Skeletal muscle satellite cell (primary cell): ENCODE data around the gene COL1A1.

Experiments used
- H3K27me3 ChIP-seq: 2 replicates; pipeline ENCODE4 v1.7.0; 2013; ENCODE audit warnings: low read length; ENCODE audit not compliant: control insufficient read depth, insufficient read depth
- H3K36me3 ChIP-seq: 2 replicates; pipeline ENCODE4 v1.7.0; 2013; ENCODE audit warnings: mild to moderate bottlenecking, control low read depth, low read length; ENCODE audit not compliant: insufficient read depth
- H3K4me1 ChIP-seq: 2 replicates; pipeline ENCODE4 v1.7.0; 2013; ENCODE audit warnings: low read length; ENCODE audit not compliant: control insufficient read depth, insufficient read depth
- H3K4me2 ChIP-seq: 2 replicates; pipeline ENCODE4 v1.7.0; 2013; ENCODE audit warnings: mild to moderate bottlenecking, low read length
- H3K4me3 ChIP-seq: 2 replicates; pipeline ENCODE4 v1.7.0; 2013; ENCODE audit warnings: low read length
- H3K9ac ChIP-seq: 2 replicates; pipeline ENCODE4 v1.7.0; 2013; ENCODE audit warnings: mild to moderate bottlenecking, low read depth, low read length, moderate library complexity
- H3K9me3 ChIP-seq: replicated peaks from 2 replicates; pipeline ENCODE4 v1.7.0; 2013; ENCODE audit warnings: mild to moderate bottlenecking, control low read depth, low read length

Gene COL1A1

DNA sequence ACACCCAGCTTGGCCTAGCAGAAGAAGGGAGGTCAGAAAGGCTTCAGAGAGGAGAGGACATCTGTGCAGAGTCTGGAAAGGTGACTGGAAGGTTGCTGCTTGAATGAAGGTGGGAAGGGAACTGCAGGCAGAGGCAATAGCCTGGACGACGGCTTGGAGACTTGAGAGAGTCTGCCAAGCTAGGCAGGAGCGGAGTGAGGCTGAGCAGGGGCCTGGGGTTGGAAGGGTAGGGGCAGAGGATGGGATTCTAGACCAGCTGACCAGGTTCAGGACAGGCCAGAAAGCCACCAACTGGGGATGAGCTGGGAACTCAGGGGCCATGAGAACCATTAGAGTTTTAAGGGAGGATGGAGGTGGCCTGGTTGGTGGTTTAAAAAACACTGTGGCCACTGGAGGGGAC is 36.0 kb downstream of the COL1A1 start:
- H3K9me3 ChIP-seq, result no peaks in the 10 kb centered on the region
- peak overlapping the region; percentile 81 for H3K4me2 ChIP-seq
- H3K9ac ChIP-seq, result peak overlapping the region; percentile 92
- H3K36me3 ChIP-seq, result no peaks in the 10 kb centered on the region
- H3K4me1 ChIP-seq, result peaks cover 37% of the 10 kb centered on the region
- H3K27me3 ChIP-seq, result no peaks in the 10 kb centered on the region
- H3K4me3 ChIP-seq, result peak overlapping the region; percentile 76

DNA sequence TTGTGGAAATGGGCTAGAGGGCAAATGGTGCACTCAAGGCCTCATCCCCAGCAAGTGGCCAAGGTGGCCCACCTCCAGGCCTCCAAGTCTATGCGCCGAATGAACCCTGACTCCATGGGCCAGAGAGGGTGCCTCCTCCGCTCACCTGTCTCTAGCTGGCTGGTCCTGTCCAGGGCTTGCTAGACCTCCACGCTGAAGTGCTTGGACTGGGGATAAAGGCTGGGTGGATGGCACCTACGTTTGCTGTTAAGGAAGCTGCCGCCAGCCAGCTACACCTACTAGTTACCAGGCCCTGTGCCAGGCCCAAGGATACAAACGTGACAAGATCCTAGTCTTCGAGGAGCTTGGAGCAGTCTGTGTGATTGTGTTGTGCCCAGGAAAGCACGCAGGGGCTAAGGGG is 36.4 kb downstream of the COL1A1 start:
- Histone ChIP-seq H3K4me3 (no peak overlapping the region), H3K9ac (no peak overlapping the region), H3K9me3 (no peaks in the 10 kb centered on the region), H3K4me1 (peaks cover 37% of the 10 kb centered on the region), H3K27me3 (no peaks in the 10 kb centered on the region), H3K36me3 (no peaks in the 10 kb centered on the region), H3K4me2 (no peak overlapping the region)

DNA sequence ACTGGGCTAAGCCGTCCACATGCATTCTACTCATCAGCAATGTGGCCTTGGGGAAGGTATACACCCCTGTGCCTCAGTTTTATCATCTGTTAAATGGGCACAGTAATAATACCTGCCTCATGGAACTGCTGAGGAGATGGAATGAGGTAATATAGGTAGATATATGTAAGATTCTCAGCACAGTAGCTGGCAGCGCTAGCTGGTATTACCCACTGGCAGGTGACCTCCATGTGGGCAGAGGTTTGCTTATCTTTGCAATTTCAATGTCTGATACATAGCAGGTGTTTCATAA is 36.8 kb downstream of the COL1A1 start:
- Histone ChIP-seq H3K27me3 (no peaks in the 10 kb centered on the region), H3K9me3 (no peaks in the 10 kb centered on the region), H3K9ac (no peak overlapping the region), H3K4me3 (no peak overlapping the region), H3K4me1 (peaks cover 37% of the 10 kb centered on the region), H3K4me2 (no peak overlapping the region), H3K36me3 (no peaks in the 10 kb centered on the region)

DNA sequence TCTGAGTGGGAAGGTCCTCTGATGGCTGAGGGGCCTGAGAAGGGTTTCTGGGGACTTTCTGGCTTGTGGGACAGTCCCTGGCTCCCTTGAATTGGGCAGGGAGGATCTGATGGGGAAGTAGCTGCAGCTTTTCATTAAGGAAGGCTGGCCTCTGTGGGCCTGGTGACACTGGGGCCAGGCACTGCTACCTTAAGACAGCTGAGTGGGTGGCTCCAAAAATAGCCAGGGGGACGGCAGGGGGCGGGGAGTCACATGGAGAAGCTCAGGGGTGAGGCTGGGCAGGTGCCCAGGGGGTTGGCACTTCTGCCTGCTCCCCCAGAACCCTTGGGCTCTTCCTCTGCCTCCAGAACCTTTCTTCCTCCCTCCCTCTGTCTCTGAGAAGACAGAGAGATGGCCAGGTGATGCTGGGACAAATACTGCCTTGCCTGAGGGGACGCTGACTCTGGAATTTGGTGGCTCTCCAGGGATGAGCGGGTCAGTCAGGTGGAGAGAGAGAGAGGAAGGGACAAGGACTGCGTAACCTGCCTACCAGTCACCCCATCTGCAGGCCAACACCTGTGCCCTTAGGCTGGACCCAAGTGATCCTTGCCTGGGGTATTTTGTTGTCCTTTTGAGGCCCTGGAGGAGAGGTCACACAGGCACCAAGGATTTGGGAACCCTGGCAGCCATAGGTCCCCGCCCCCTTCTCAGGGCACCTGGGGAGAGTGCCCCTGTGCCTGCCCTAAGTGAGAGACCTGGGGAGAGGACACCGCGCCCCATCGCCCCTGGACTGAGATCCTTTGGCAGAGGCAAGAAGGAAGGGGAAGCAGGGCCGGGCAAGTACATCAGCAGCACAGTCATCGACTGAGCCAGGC is 37.4 kb downstream of the COL1A1 start:
- no peak overlapping the region for H3K9ac ChIP-seq
- no peak overlapping the region for H3K4me3 ChIP-seq
- H3K27me3 ChIP-seq, result no peaks in the 10 kb centered on the region
- no peak overlapping the region for H3K4me2 ChIP-seq
- H3K36me3 ChIP-seq, result no peaks in the 10 kb centered on the region
- H3K4me1 ChIP-seq, result peaks cover 35% of the 10 kb centered on the region
- no peaks in the 10 kb centered on the region for H3K9me3 ChIP-seq

DNA sequence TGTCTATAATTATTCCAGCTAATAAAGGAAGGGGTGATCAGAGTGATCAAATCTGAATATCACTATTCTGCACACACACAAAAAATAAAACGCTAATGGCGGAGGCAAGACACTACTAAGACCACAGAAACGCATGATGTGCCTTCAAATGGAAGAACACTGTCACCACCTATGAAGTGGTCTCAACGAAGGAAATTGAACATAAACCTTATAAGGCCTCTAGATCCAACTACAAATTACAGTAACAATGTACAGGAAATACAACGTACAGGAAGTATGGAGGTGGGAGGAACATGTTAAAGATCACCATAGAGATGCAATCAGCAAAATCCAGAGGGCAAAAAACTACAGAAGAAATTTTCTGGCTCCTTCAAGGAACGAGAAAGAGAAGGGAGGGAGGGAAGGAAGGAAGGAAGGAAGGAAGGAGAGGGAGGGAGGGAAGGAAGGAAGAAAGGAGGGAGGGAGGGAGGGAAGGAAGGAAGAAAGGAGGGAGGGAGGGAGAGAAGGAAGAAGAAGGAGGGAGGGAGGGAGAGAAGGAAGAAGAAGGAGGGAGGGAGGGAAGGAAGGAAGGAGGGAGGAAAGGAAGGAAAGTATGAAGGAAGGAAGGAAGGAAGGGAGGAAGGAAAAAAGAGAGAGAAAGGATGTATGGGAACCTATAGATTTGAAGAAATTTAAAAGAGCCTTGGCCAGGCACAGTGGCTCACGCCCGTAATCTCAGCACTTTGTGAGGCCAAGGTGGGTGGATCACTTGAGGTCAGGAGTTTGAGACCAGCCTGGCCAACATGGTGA is 38.8 kb downstream of the COL1A1 start:
- H3K27me3 ChIP-seq, result no peaks in the 10 kb centered on the region
- H3K4me1 ChIP-seq, result peaks cover 27% of the 10 kb centered on the region
- H3K4me2 ChIP-seq, result no peak overlapping the region
- no peak overlapping the region for H3K9ac ChIP-seq
- no peaks in the 10 kb centered on the region for H3K9me3 ChIP-seq
- no peaks in the 10 kb centered on the region for H3K36me3 ChIP-seq
- no peak overlapping the region for H3K4me3 ChIP-seq

DNA sequence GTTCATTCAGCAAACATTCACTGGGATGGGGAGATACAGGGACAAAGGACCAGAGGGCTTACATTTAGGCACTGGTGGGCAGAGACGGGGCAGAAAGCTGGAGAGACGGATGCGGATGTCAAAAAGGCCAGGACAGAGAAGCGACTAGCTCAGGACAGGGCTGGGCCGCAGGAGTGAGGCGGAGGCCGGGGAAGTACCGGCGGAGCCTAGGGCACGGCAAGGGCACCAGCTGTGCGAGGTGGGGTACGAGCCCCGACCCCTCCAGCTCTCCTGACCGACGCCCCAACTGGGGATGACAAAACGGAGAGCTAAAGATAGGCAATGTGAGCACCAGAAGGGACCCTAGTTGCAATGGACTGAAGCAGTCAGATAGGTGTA is 39.5 kb downstream of the COL1A1 start:
- Histone ChIP-seq H3K27me3 (no peaks in the 10 kb centered on the region), H3K4me1 (peaks cover 20% of the 10 kb centered on the region), H3K9ac (peak overlapping the region; percentile 35), H3K4me3 (peak overlapping the region; percentile 85), H3K36me3 (no peaks in the 10 kb centered on the region), H3K9me3 (no peaks in the 10 kb centered on the region), H3K4me2 (peak overlapping the region; percentile 99)

DNA sequence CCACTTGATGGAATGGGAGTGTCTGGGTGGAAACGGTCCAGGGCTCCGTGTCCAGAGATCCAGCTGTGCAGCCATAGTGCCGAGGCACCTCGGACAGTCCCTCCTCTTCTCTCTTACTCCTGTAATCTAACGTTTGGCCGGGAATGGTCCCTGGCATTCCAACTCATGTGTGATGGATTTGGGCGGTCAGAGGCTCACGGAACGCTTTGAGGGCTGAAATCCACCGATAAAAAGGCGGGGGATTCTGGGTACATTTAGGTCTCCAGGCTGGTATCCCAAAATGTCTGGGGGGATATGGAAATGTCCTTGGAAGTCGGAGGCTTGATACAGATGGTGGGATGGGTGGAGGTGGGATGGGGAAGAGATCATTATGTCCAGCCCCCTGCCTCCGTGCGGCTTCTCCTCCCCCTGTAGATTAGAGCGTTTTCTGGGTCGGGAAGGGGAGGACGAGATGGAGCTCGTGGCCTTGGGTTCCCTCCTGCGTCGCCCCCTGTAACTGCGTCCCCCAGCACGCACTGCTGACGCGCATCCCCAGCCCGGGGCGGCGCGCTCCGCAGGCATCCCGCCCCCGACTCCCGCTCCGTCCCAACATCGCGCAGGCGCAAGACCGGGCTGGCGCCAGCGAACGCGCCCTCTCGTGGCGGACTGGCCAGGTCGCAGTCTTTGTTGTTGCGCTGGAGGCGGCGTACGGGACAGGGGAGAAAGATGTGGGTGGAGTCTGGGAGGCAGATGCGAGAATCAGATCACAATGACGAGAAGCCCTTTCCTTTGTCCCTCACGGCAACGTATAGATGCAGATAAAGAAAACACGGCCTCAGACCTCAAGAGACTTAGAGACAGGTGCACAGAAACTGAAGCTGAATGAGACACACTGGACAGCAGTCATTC is 40.2 kb downstream of the COL1A1 start:
- H3K4me1 ChIP-seq, result peaks cover 17% of the 10 kb centered on the region
- H3K36me3 ChIP-seq, result no peaks in the 10 kb centered on the region
- H3K27me3 ChIP-seq, result no peaks in the 10 kb centered on the region
- peak overlapping the region; percentile 99 for H3K4me2 ChIP-seq
- peak overlapping the region; percentile 85 for H3K4me3 ChIP-seq
- no peaks in the 10 kb centered on the region for H3K9me3 ChIP-seq
- H3K9ac ChIP-seq, result peak overlapping the region; percentile 78

DNA sequence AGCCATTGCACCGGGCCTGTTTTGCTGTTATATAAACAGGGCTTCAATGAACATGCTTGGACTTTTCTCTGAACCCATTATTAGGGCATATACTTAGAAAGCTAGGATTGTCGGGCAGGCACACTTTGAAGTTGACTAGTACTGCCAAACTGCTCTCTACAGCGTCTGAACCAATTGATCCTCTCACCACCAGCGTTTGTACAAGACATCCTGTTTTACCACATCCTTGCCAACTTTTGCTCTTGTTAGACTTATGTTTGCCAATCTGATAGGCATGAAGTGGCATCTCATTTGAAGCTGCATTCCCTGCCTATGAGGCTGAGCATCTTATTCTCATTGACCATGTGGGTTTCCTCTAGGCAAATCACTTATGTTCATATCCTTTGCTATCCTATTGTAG is 43.5 kb downstream of the COL1A1 start:
- H3K36me3 ChIP-seq, result no peaks in the 10 kb centered on the region
- H3K4me2 ChIP-seq, result no peak overlapping the region
- H3K9ac ChIP-seq, result no peak overlapping the region
- H3K4me3 ChIP-seq, result no peak overlapping the region
- peaks cover 17% of the 10 kb centered on the region for H3K4me1 ChIP-seq
- no peaks in the 10 kb centered on the region for H3K27me3 ChIP-seq
- H3K9me3 ChIP-seq, result no peaks in the 10 kb centered on the region

DNA sequence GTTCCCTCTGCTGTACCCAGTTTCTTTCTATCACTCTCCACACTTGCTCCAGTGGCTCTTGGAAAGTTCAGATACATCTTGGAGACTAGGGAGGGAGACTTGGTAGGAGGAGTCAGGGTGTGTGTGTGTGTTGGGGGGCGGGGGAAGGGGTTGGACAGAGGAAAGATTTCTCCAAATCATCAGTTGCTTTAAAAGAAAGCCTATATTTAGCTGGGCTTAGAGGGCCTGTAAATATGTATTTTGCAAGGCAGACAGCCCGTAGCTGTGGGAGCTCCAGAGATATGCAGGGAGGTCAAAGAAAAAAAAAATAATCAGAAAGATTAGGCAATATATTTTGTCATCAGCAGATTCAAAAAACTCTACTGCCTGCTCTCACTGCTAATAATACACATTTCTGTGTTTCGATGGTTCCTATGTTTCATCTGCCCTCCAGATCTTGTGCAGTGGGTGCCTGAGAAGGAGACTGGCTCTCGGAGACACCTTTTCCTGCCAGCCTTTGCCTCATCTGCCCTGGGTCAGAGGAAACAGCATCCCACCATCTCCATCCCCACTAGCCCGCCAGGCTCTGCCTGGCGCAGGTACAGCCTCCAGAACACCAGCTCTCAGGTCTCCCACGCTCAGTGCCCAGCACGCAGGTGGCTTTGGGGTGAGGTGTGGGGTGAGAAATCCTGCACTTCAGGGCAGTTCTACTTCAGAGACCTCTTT is 46.2 kb downstream of the COL1A1 start:
- no peaks in the 10 kb centered on the region for H3K36me3 ChIP-seq
- no peaks in the 10 kb centered on the region for H3K9me3 ChIP-seq
- peaks cover 16% of the 10 kb centered on the region for H3K4me1 ChIP-seq
- no peaks in the 10 kb centered on the region for H3K27me3 ChIP-seq
- H3K4me2 ChIP-seq, result no peak overlapping the region
- H3K9ac ChIP-seq, result peak overlapping the region; percentile 10
- H3K4me3 ChIP-seq, result no peak overlapping the region

DNA sequence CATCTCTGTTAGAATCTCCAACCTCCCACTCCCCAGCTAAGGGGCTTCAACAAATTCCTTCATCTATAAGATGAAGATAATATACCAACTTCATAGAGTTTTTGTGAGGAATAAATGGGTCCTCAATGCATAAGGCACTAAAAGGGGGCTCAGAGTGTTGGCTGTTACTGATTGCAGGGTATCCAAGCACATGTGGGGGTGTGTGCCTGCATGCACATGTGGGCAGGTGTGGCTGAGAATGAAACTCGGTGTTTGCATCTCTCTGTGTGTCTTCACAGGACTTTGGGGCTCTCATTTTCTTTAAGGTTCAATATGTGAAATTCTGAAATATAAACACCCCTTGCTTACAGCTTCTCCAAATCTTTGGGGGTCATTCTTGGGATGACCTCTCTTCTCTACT is 46.8 kb downstream of the COL1A1 start:
- H3K36me3 ChIP-seq, result no peaks in the 10 kb centered on the region
- H3K9ac ChIP-seq, result no peak overlapping the region
- H3K9me3 ChIP-seq, result no peaks in the 10 kb centered on the region
- peaks cover 16% of the 10 kb centered on the region for H3K4me1 ChIP-seq
- no peaks in the 10 kb centered on the region for H3K27me3 ChIP-seq
- no peak overlapping the region for H3K4me3 ChIP-seq
- no peak overlapping the region for H3K4me2 ChIP-seq
